ENCODE data around the gene SSTR3. TPM values are rescaled to one million over a fixed set of nuclear protein-coding genes. Genes with fewer than 3 reads are reported as not detected.

The SSTR3 gene
- total and polyA plus RNA-seq, 2 donors (not counting 1 experiment from before 2014, with no cell fraction given): not detected

DNA sequence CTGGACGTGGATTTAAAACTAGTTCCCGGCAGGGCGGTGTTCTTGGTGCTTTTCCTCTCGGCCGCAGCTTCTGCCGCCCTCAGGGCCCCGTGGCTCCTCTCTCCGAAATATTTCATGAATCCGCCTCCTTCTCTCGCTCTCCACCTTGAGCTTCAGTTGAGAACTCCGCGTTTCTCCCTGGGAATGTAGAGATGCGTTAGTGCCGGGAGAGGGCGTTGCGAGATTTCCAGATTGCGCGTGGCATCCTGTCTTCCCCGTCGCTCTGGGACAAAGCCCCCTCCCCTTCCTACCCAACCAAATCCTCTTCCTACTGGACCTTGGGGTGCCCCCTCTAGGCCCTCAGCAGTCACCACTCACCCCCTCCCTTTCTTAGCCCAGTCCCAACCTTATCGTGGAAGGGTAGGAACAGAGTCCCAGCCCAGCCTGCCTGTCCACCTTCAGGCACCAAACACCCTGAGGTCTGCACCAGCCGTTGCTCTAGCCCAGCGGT lies 47.3 kb upstream of the SSTR3 start:
- Histone ChIP-seq H3K36me3 (ENCODE audit: control insufficient read depth, insufficient read depth, low read length) (no peaks in the 10 kb centered on the region), H3K27me3 (ENCODE audit: control insufficient read depth, insufficient read depth, low read length) (peaks cover 32% of the 10 kb centered on the region), H3K4me1 (ENCODE audit: control insufficient read depth, extremely low read depth, insufficient read depth, low read length) (no peaks in the 10 kb centered on the region), H3K4me2 (ENCODE audit: extremely low read depth, insufficient read depth, low read length) (peak overlapping the region; percentile 59), H3K79me2 (ENCODE audit: control insufficient read depth, insufficient read depth, low read length) (no peaks in the 10 kb centered on the region), H4K20me1 (ENCODE audit: control insufficient read depth, extremely low read depth, insufficient read depth, low read length) (no peaks in the 10 kb centered on the region), H3K9me3 (ENCODE audit: control insufficient read depth, insufficient read depth, low read depth, low read length) (peaks cover 2% of the 10 kb centered on the region), H3K9ac (ENCODE audit: insufficient read depth, low read length) (no peak overlapping the region), H3K27ac (ENCODE audit: insufficient read depth, low read length) (no peak overlapping the region), H3K4me3 (replicated peaks in 1 of 4; ENCODE audit: control extremely low read depth in 1 of 4, insufficient read depth in 1 of 4, low read depth in 3 of 4, low read length in 4 of 4) (peak overlapping the region in 1 of 4 experiments; percentile 4), H2AFZ (ENCODE audit: low read length) (no peak overlapping the region)
- DNase-seq (ENCODE audit: low read depth in 2 of 2): peak; percentile 53 to 61
- TF ChIP-seq CTCF (conservative IDR thresholded peaks at IDR 0.05 in 1 of 2, IDR thresholded peaks at IDR 0.05 in 1 of 2; ENCODE audit: low read depth in 1 of 2, low read length in 2 of 2) (peak; percentile 64 to 79), EZH2 (IDR thresholded peaks at IDR 0.05; ENCODE audit: low read length, missing control alignments) (no peak)

GRCh38 chr22:37258753-37259401 lies 46.6 kb upstream of the SSTR3 start:
- peak overlapping the region; percentile 59 for H3K4me2 ChIP-seq (ENCODE audit: extremely low read depth, insufficient read depth, low read length)
- no peaks in the 10 kb centered on the region for H4K20me1 ChIP-seq (ENCODE audit: control insufficient read depth, extremely low read depth, insufficient read depth, low read length)

More at GRCh38 chr22:37258753-37259401, 46.6 kb upstream of the SSTR3 start:
- Histone ChIP-seq H3K27ac (ENCODE audit: insufficient read depth, low read length) (no peak overlapping the region), H3K4me1 (ENCODE audit: control insufficient read depth, extremely low read depth, insufficient read depth, low read length) (no peaks in the 10 kb centered on the region), H3K9ac (ENCODE audit: insufficient read depth, low read length) (no peak overlapping the region), H3K4me3 (replicated peaks in 1 of 4; ENCODE audit: control extremely low read depth in 1 of 4, insufficient read depth in 1 of 4, low read depth in 3 of 4, low read length in 4 of 4) (no peak overlapping the region), H3K27me3 (ENCODE audit: control insufficient read depth, insufficient read depth, low read length) (peaks cover 26% of the 10 kb centered on the region), H3K79me2 (ENCODE audit: control insufficient read depth, insufficient read depth, low read length) (no peaks in the 10 kb centered on the region), H3K36me3 (ENCODE audit: control insufficient read depth, insufficient read depth, low read length) (no peaks in the 10 kb centered on the region), H2AFZ (ENCODE audit: low read length) (no peak overlapping the region), H3K9me3 (ENCODE audit: control insufficient read depth, insufficient read depth, low read depth, low read length) (no peaks in the 10 kb centered on the region)
- DNase-seq (ENCODE audit: low read depth in 2 of 2): no peak
- TF ChIP-seq CTCF (conservative IDR thresholded peaks at IDR 0.05 in 1 of 2, IDR thresholded peaks at IDR 0.05 in 1 of 2; ENCODE audit: low read depth in 1 of 2, low read length in 2 of 2) (no peak), EZH2 (IDR thresholded peaks at IDR 0.05; ENCODE audit: low read length, missing control alignments) (no peak)
